ENCODE data around the gene MON1A.

The MON1A gene, protein sequence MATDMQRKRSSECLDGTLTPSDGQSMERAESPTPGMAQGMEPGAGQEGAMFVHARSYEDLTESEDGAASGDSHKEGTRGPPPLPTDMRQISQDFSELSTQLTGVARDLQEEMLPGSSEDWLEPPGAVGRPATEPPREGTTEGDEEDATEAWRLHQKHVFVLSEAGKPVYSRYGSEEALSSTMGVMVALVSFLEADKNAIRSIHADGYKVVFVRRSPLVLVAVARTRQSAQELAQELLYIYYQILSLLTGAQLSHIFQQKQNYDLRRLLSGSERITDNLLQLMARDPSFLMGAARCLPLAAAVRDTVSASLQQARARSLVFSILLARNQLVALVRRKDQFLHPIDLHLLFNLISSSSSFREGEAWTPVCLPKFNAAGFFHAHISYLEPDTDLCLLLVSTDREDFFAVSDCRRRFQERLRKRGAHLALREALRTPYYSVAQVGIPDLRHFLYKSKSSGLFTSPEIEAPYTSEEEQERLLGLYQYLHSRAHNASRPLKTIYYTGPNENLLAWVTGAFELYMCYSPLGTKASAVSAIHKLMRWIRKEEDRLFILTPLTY

DNA sequence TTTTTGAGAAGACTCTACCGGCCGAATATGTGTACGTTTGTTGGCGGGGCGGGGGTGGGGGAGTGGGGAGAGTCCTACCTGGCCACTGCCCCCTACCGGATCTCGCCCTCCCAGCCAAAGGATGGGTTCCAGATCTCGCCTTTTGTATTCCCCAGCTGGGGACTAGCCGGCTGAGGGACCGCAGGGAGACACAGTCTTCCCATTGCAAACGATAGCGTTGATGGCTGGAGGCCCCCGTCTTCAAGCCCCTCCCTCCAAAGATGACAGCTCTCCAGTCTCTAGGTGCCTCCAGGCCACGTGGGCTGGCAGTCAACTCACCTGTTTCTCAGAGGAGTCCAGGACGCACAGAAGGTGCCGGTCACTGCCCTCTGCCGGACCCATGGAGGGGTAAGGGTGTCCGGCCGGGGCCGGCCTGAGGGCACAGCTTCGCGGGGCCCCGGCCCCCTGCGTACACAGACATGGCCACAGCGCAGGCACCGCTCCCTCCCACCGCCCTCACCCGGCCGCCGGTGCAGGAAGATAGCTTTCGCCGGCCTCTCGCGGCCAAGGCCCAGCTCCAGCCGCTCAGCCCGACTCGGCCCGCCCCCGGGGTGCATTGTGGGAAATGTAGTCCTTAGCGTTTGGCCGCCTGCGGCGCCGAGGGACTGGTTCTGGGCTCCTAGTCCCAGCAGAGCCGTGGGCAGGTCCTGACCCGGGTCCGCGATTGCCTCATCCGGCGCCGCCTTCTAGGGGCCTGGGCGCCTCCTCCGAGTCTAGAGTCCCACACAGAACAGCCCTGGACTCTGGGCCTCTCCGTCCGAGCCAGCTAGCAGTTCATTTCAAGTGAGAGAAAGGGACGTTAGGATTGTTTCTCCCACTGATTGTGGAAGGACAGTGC is at the start of gene MON1A:
MON1A (minus strand) TSS at position 521 of the 877 bp plus-strand sequence. CDS start 16,465 bp downstream, outside the sequence.
- Histone ChIP-seq H4K20me1 (ENCODE audit: insufficient read depth, low read length) (no peaks in the 10 kb centered on the region), H3K79me2 (ENCODE audit: low read length) (peaks cover 5% of the 10 kb centered on the region; the same call in 1 of the 2 replicates), H3K4me2 (ENCODE audit: low read length) (peak within 1 kb of the TSS; percentile 72), H3K36me3 (replicated peaks; ENCODE audit: low read depth, low read length) (no peaks in the 10 kb centered on the region), H2AFZ (ENCODE audit: low read depth, low read length) (peak within 1 kb of the TSS; percentile 75), H3K27me3 (ENCODE audit: low read depth, low read length) (no peaks in the 10 kb centered on the region), H3K27ac (ENCODE audit: low read length) (peak within 1 kb of the TSS; percentile 57), H3K9me3 (ENCODE audit: insufficient read depth, low read length) (no peaks in the 10 kb centered on the region), H3K4me1 (ENCODE audit: low read length) (peaks cover 12% of the 10 kb centered on the region), H3K4me3 (ENCODE audit: low read length) (peak within 1 kb of the TSS; percentile 86), H3K9ac (ENCODE audit: low read length) (peak within 1 kb of the TSS; percentile 76)
- TF ChIP-seq, protein P1, sequence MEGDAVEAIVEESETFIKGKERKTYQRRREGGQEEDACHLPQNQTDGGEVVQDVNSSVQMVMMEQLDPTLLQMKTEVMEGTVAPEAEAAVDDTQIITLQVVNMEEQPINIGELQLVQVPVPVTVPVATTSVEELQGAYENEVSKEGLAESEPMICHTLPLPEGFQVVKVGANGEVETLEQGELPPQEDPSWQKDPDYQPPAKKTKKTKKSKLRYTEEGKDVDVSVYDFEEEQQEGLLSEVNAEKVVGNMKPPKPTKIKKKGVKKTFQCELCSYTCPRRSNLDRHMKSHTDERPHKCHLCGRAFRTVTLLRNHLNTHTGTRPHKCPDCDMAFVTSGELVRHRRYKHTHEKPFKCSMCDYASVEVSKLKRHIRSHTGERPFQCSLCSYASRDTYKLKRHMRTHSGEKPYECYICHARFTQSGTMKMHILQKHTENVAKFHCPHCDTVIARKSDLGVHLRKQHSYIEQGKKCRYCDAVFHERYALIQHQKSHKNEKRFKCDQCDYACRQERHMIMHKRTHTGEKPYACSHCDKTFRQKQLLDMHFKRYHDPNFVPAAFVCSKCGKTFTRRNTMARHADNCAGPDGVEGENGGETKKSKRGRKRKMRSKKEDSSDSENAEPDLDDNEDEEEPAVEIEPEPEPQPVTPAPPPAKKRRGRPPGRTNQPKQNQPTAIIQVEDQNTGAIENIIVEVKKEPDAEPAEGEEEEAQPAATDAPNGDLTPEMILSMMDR (IDR thresholded peaks at IDR 0.05; ENCODE audit: low read depth, low read length): peak; percentile 42
- no peak for TF ChIP-seq EZH2phosphoT487 (IDR thresholded peaks at IDR 0.05; ENCODE audit: low read depth)

DNA sequence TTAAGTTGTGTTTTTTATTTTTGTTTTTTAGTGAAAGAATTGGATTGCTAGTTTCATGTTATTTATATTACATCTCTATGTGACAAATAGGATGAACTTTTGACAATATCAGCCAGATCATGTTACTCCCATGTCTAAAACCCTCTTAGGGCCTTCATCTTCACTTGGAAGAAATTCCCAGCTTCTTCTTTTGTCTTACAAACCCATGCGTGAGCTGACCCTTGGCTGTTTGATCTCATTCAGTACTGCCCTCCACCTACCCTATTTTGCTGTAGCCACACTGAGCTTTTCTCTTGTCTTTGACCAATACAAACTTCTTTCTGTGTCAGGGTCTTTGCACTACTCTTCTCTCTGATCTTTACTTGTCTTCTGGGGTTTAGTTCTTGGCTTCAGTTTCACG is 47.3 kb upstream of the MON1A start:
- Histone ChIP-seq H3K36me3 (replicated peaks; ENCODE audit: low read depth, low read length) (peaks cover 30% of the 10 kb centered on the region), H3K27me3 (ENCODE audit: low read depth, low read length) (no peaks in the 10 kb centered on the region), H2AFZ (ENCODE audit: low read depth, low read length) (no peak overlapping the region), H3K79me2 (ENCODE audit: low read length) (no peaks in the 10 kb centered on the region; the same call in 1 of the 2 replicates), H3K4me1 (ENCODE audit: low read length) (no peaks in the 10 kb centered on the region), H3K4me3 (ENCODE audit: low read length) (no peak overlapping the region), H3K4me2 (ENCODE audit: low read length) (no peak overlapping the region), H4K20me1 (ENCODE audit: insufficient read depth, low read length) (no peaks in the 10 kb centered on the region), H3K27ac (ENCODE audit: low read length) (no peak overlapping the region), H3K9ac (ENCODE audit: low read length) (no peak overlapping the region), H3K9me3 (ENCODE audit: insufficient read depth, low read length) (no peaks in the 10 kb centered on the region)
- no peak for TF ChIP-seq EZH2phosphoT487 (IDR thresholded peaks at IDR 0.05; ENCODE audit: low read depth)
- TF ChIP-seq, protein P1 (IDR thresholded peaks at IDR 0.05; ENCODE audit: low read depth, low read length): no peak

- H3K4me2 ChIP-seq (ENCODE audit: low read length): no peak overlapping the region
- no peaks in the 10 kb centered on the region for H3K4me1 ChIP-seq (ENCODE audit: low read length)
- no peak overlapping the region for H3K27ac ChIP-seq (ENCODE audit: low read length)
- no peak for TF ChIP-seq EZH2phosphoT487 (IDR thresholded peaks at IDR 0.05; ENCODE audit: low read depth)
- TF ChIP-seq, protein P1 (IDR thresholded peaks at IDR 0.05; ENCODE audit: low read depth, low read length): no peak
- no peak overlapping the region for H3K9ac ChIP-seq (ENCODE audit: low read length)
- no peak overlapping the region for H3K4me3 ChIP-seq (ENCODE audit: low read length)
- 0 out of 2 replicates have a peak, but pooled peaks cover under 1% of the 10 kb centered on the region for H4K20me1 ChIP-seq (ENCODE audit: insufficient read depth, low read length)
- no peak overlapping the region for H2AFZ ChIP-seq (ENCODE audit: low read depth, low read length)
- H3K79me2 ChIP-seq (ENCODE audit: low read length): peaks cover 13% of the 10 kb centered on the region
- H3K27me3 ChIP-seq (ENCODE audit: low read depth, low read length): no peaks in the 10 kb centered on the region
- no peaks in the 10 kb centered on the region for H3K9me3 ChIP-seq (ENCODE audit: insufficient read depth, low read length)
- peaks cover 21% of the 10 kb centered on the region for H3K36me3 ChIP-seq (replicated peaks; ENCODE audit: low read depth, low read length)
These were observed 43.0 kb upstream of the MON1A start for GRCh38 chr3:49972656-49973055.
